Ishikawa (cell line): ENCODE results near the gene NAV2.

Experiments
- CEBPB ChIP-seq: IDR thresholded peaks from 2 replicates; pipeline ENCODE4 v1.6.1; 2012
- CREB1 ChIP-seq: IDR thresholded peaks from 2 replicates; pipeline ENCODE4 v1.6.1; 2012; ENCODE audit warnings: low read depth
- EGR1 ChIP-seq: IDR thresholded peaks from 2 replicates; pipeline ENCODE4 v1.6.1; 2012
- EP300 ChIP-seq: IDR thresholded peaks from 2 replicates; pipeline ENCODE4 v1.6.1; 2012; ENCODE audit warnings: borderline replicate concordance
- FOXM1 ChIP-seq: IDR thresholded peaks from 2 replicates; pipeline ENCODE4 v1.6.1; 2012; ENCODE audit warnings: low read depth, borderline replicate concordance
- NFIC ChIP-seq: IDR thresholded peaks from 2 replicates; pipeline ENCODE4 v1.6.1; 2012
- RAD21 ChIP-seq: IDR thresholded peaks from 2 replicates; pipeline ENCODE4 v1.6.1; 2012; ENCODE audit warnings: low read depth
- TAF1 ChIP-seq: IDR thresholded peaks from 2 replicates; pipeline ENCODE4 v1.6.1; 2012; ENCODE audit warnings: low read depth, mild to moderate bottlenecking
- TCF12 ChIP-seq: IDR thresholded peaks from 2 replicates; pipeline ENCODE4 v1.6.1; 2012; ENCODE audit warnings: low read depth
- TEAD4 ChIP-seq: IDR thresholded peaks from 2 replicates; pipeline ENCODE4 v1.6.1; 2012
- ZBTB7A ChIP-seq: IDR thresholded peaks from 2 replicates; pipeline ENCODE4 v1.6.1; 2012; ENCODE audit warnings: low read depth
- TF ChIP-seq, protein P1 (sequence below): IDR thresholded peaks from 2 replicates; pipeline ENCODE4 v1.6.1; 2012; ENCODE audit warnings: low read depth, mild to moderate bottlenecking
- TF ChIP-seq, protein P2 (sequence below): IDR thresholded peaks from 2 replicates; pipeline ENCODE4 v1.6.1; 2012
- TF ChIP-seq, protein P3 (sequence below): IDR thresholded peaks from 2 replicates; pipeline ENCODE4 v1.6.1; 2012

DNA sequence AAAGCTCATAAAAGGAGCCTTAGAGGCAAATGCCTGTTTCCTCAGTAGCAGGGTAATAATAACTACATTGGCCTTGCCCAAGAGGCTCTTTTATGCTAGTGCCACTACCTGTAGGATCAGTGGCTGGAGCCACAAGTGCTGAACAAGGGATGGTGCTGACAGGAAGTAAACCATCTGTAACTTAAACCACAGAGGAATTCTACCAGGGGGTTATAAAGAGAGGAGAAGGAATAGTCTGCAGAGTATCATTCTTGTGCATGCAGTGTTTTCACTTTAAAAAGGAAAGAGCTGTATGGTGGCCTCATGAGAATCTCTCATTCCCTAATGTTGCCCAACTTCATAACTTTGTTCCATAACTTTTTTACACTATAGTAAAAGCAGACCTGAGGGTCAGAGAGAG is 279.5 kb downstream of the NAV2 start:
- TF ChIP-seq TAF1, result no peak
- no peak for TF ChIP-seq TCF12
- no peak for TF ChIP-seq RAD21
- no peak for TF ChIP-seq EP300
- no peak for TF ChIP-seq ZBTB7A
- no peak for TF ChIP-seq CREB1
- TF ChIP-seq, protein P1, sequence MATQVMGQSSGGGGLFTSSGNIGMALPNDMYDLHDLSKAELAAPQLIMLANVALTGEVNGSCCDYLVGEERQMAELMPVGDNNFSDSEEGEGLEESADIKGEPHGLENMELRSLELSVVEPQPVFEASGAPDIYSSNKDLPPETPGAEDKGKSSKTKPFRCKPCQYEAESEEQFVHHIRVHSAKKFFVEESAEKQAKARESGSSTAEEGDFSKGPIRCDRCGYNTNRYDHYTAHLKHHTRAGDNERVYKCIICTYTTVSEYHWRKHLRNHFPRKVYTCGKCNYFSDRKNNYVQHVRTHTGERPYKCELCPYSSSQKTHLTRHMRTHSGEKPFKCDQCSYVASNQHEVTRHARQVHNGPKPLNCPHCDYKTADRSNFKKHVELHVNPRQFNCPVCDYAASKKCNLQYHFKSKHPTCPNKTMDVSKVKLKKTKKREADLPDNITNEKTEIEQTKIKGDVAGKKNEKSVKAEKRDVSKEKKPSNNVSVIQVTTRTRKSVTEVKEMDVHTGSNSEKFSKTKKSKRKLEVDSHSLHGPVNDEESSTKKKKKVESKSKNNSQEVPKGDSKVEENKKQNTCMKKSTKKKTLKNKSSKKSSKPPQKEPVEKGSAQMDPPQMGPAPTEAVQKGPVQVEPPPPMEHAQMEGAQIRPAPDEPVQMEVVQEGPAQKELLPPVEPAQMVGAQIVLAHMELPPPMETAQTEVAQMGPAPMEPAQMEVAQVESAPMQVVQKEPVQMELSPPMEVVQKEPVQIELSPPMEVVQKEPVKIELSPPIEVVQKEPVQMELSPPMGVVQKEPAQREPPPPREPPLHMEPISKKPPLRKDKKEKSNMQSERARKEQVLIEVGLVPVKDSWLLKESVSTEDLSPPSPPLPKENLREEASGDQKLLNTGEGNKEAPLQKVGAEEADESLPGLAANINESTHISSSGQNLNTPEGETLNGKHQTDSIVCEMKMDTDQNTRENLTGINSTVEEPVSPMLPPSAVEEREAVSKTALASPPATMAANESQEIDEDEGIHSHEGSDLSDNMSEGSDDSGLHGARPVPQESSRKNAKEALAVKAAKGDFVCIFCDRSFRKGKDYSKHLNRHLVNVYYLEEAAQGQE, result no peak
- TF ChIP-seq, protein P2, sequence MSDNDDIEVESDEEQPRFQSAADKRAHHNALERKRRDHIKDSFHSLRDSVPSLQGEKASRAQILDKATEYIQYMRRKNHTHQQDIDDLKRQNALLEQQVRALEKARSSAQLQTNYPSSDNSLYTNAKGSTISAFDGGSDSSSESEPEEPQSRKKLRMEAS, result no peak
- TF ChIP-seq NFIC, result no peak
- no peak for TF ChIP-seq CEBPB
- no peak for TF ChIP-seq TEAD4
- TF ChIP-seq EGR1, result no peak
- TF ChIP-seq, protein P3, sequence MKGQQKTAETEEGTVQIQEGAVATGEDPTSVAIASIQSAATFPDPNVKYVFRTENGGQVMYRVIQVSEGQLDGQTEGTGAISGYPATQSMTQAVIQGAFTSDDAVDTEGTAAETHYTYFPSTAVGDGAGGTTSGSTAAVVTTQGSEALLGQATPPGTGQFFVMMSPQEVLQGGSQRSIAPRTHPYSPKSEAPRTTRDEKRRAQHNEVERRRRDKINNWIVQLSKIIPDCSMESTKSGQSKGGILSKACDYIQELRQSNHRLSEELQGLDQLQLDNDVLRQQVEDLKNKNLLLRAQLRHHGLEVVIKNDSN, result no peak
- TF ChIP-seq FOXM1, result no peak
